ENCODE data around the gene TMIGD3. TPM values are rescaled to one million over a fixed set of nuclear protein-coding genes. Genes with fewer than 3 reads are reported as not detected.

TMIGD3 gene
- total RNA-seq, 1 donor from 2014 or later: not detected

DNA sequence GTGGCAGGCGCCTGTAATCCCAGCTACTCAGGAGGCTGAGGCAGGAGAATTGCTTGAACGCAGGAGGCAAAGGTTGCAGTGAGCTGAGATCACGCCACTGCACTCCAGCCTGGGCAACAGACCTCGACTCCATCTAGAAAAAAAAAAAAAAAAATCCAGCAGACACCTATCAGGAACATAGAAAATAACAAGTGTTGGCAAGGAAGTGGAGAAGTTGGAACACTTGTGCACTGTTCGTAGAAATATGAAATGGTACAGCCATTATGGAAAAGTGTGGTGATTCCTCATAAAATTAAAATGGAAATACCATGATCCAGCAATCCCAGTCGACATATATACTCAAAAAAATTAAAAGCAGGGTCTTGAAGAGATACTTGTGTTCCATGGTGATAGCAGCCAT, 41.7 kb downstream of the TMIGD3 start:
- Mint-ChIP-seq H3K27ac (no peak overlapping the region), H3K9me3 (no peaks in the 10 kb centered on the region), H3K4me3 (no peak overlapping the region), H3K4me1 (peaks cover 8% of the 10 kb centered on the region), H3K36me3 (peaks cover 33% of the 10 kb centered on the region), H3K27me3 (ENCODE audit: low read depth) (no peaks in the 10 kb centered on the region)
- TF ChIP-seq CTCF (IDR thresholded peaks at IDR 0.05; ENCODE audit: unreplicated experiment): no peak
- DNase-seq (ENCODE audit: low spot score in 2 of 2, unreplicated experiment in 2 of 2): no peak

- no peaks in the 10 kb centered on the region for H3K9me3 Mint-ChIP-seq
- no peak overlapping the region for H3K27ac Mint-ChIP-seq
- no peak for TF ChIP-seq CTCF (IDR thresholded peaks at IDR 0.05; ENCODE audit: unreplicated experiment)
- no peaks in the 10 kb centered on the region for H3K27me3 Mint-ChIP-seq (ENCODE audit: low read depth)
- no peak for DNase-seq (ENCODE audit: low spot score in 2 of 2, unreplicated experiment in 2 of 2)
- H3K36me3 Mint-ChIP-seq: peaks cover 31% of the 10 kb centered on the region
- peaks cover 11% of the 10 kb centered on the region for H3K4me1 Mint-ChIP-seq
- H3K4me3 Mint-ChIP-seq: no peak overlapping the region
Observed at GRCh38 chr1:111455642-111456031, 47.8 kb downstream of the TMIGD3 start.

DNA sequence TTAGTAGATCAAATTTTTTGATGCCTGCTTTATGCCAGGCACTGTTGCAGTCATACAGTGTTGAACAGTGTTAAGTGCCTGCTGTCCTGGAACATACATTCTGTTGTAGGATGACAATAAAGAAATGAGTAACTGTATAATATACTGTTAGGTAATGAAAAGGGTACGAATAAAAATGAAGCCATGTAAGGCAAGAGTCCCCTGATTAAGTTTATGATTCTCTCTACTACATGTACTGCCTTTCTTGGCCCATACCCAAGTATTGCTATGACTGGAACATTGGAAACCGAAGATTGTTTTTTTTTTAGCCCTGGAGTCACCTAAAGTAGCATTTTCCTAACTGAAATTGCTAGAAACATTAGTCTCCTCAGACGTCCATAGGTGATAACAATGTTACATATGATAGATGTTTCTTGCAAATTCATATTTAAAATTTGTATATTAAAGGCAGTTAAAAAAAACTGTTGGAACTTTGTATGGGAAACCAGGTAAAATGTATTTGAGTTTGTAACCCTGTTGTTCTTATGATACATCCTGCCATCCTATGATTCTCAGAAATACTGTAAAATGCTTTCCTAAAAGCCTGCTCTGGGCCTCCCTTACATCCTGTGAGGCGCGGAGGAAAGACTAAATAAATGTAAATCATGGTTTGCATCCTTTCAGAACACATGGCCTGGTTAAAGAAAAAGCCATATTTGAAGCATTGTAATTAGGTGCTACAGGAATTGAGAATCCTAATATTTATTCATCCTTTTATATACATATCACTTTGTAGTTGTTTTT, 48.4 kb downstream of the TMIGD3 start:
- no peak for DNase-seq (ENCODE audit: low spot score in 2 of 2, unreplicated experiment in 2 of 2)
- TF ChIP-seq CTCF (IDR thresholded peaks at IDR 0.05; ENCODE audit: unreplicated experiment): no peak
- H3K36me3 Mint-ChIP-seq: peaks cover 30% of the 10 kb centered on the region
- no peaks in the 10 kb centered on the region for H3K27me3 Mint-ChIP-seq (ENCODE audit: low read depth)
- H3K4me1 Mint-ChIP-seq: peaks cover 15% of the 10 kb centered on the region
- H3K9me3 Mint-ChIP-seq: no peaks in the 10 kb centered on the region
- H3K4me3 Mint-ChIP-seq: no peak overlapping the region
- no peak overlapping the region for H3K27ac Mint-ChIP-seq

- H3K27ac Mint-ChIP-seq: no peak overlapping the region
- H3K4me3 Mint-ChIP-seq: no peak overlapping the region
- H3K9me3 Mint-ChIP-seq: no peaks in the 10 kb centered on the region
- TF ChIP-seq CTCF (IDR thresholded peaks at IDR 0.05; ENCODE audit: unreplicated experiment): no peak
- peaks cover 20% of the 10 kb centered on the region for H3K4me1 Mint-ChIP-seq
- H3K36me3 Mint-ChIP-seq: peaks cover 23% of the 10 kb centered on the region
- DNase-seq (ENCODE audit: low spot score in 2 of 2, unreplicated experiment in 2 of 2): no peak
- no peaks in the 10 kb centered on the region for H3K27me3 Mint-ChIP-seq (ENCODE audit: low read depth)
Observed at GRCh38 chr1:111453706-111454105, 49.7 kb downstream of the TMIGD3 start.

DNA sequence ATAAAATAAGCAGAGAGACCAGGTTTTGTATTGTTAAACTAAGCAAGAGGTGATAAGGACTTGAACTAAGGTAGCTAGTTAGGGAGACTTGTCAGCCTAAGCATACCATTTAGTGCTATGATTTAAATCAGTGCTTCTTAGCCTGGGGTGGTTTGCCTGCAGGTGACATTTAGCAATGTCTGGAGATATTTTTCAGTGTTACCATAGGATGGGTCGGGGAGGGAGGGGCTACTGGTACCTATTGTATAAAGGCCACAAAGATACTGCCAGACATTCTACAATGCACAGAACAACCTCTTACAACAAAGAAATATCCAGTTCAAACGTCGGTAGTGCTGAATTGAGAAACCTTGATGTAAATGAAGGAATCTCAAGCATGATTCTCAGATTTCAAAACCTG, 50.9 kb downstream of the TMIGD3 start:
- no peak for TF ChIP-seq CTCF (IDR thresholded peaks at IDR 0.05; ENCODE audit: unreplicated experiment)
- H3K9me3 Mint-ChIP-seq: no peaks in the 10 kb centered on the region
- H3K36me3 Mint-ChIP-seq: peaks cover 19% of the 10 kb centered on the region
- no peaks in the 10 kb centered on the region for H3K27me3 Mint-ChIP-seq (ENCODE audit: low read depth)
- H3K4me1 Mint-ChIP-seq: peaks cover 28% of the 10 kb centered on the region
- no peak overlapping the region for H3K27ac Mint-ChIP-seq
- no peak for DNase-seq (ENCODE audit: low spot score in 2 of 2, unreplicated experiment in 2 of 2)
- no peak overlapping the region for H3K4me3 Mint-ChIP-seq

Data from mesothelial cell of epicardium (in vitro differentiated cells).